Nephron progenitor cell (in vitro differentiated cells): Measurements from ENCODE around the gene NRIP3.

ENCODE experiments used
- DNase-seq: peaks from one replicate; pipeline ENCODE4 v3.0.0; 2021
- H3K27ac Mint-ChIP-seq: 2 replicates; pipeline ENCODE4 v1.8.0; 2021; ENCODE audit warnings: mild to moderate bottlenecking, moderate library complexity, mixed read lengths
- H3K27me3 Mint-ChIP-seq: 2 replicates; pipeline ENCODE4 v1.8.0; 2021; ENCODE audit warnings: mild to moderate bottlenecking, low read depth, mixed read lengths; ENCODE audit not compliant: poor library complexity
- H3K36me3 Mint-ChIP-seq: 2 replicates; pipeline ENCODE4 v1.8.0; 2021; ENCODE audit warnings: low read depth, mixed read lengths
- H3K4me1 Mint-ChIP-seq: 2 replicates; pipeline ENCODE4 v1.8.0; 2021; ENCODE audit warnings: mixed read lengths
- H3K4me3 Mint-ChIP-seq: 2 replicates; pipeline ENCODE4 v1.8.0; 2021; ENCODE audit warnings: mild to moderate bottlenecking, moderate library complexity, mixed read lengths
- H3K9me3 Mint-ChIP-seq: 2 replicates; pipeline ENCODE4 v1.8.0; 2021; ENCODE audit warnings: mild to moderate bottlenecking, moderate library complexity, mixed read lengths
- TF ChIP-seq, protein P1 (sequence below): fragments of 200-600 bp; sonication (generic); IDR thresholded peaks from 2 replicates; pipeline ENCODE4 v1.5.0; 2021; ENCODE audit warnings: antibody characterized with exemption

NRIP3 gene

DNA sequence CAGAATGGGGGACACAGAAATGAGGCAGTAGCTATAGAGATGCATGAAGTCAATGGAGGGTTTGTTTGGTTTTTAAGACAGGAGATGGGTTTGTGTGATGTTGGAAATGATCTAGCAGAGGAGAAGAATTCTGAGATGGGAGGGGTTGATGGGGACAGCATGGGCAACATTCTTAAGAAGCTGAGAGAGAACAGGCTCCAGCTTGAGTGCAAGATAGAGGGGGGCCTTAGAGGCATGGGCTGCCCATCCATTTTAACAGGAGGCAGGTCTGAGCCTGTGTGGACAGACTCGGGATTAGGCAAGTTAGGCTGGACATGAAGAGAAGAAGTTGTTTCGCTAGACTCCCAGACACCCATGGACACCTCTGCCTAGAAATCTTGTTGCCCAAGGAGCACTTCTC, 37.9 kb upstream of the NRIP3 start:
- Mint-ChIP-seq H3K9me3 (peaks cover 4% of the 10 kb centered on the region), H3K4me1 (peaks cover 42% of the 10 kb centered on the region), H3K36me3 (no peaks in the 10 kb centered on the region), H3K4me3 (no peak overlapping the region), H3K27ac (no peak overlapping the region), H3K27me3 (peaks cover 5% of the 10 kb centered on the region)
- TF ChIP-seq, protein P1, sequence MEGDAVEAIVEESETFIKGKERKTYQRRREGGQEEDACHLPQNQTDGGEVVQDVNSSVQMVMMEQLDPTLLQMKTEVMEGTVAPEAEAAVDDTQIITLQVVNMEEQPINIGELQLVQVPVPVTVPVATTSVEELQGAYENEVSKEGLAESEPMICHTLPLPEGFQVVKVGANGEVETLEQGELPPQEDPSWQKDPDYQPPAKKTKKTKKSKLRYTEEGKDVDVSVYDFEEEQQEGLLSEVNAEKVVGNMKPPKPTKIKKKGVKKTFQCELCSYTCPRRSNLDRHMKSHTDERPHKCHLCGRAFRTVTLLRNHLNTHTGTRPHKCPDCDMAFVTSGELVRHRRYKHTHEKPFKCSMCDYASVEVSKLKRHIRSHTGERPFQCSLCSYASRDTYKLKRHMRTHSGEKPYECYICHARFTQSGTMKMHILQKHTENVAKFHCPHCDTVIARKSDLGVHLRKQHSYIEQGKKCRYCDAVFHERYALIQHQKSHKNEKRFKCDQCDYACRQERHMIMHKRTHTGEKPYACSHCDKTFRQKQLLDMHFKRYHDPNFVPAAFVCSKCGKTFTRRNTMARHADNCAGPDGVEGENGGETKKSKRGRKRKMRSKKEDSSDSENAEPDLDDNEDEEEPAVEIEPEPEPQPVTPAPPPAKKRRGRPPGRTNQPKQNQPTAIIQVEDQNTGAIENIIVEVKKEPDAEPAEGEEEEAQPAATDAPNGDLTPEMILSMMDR, result no peak
- no peak for DNase-seq

DNA sequence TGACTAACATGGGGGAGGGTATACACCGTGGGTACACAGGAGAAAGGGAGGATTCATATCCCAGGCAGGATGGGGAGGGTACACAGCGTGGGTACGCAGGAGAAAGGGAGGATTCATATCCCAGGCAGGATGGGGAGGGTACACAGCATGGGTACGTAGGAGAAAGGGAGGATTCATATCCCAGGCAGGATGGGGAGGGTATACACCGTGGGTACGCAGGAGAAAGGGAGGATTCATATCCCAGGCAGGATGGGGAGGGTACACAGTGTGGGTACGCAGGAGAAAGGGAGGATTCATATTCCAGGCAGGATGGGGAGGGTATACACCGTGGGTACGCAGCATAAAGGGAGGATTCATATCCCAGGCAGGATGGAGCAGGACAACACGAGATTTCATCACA, 36.6 kb upstream of the NRIP3 start:
- peaks cover 4% of the 10 kb centered on the region for H3K9me3 Mint-ChIP-seq
- TF ChIP-seq, protein P1, result no peak
- no peak for DNase-seq
- H3K27me3 Mint-ChIP-seq, result peaks cover 6% of the 10 kb centered on the region
- no peak overlapping the region for H3K27ac Mint-ChIP-seq
- H3K4me1 Mint-ChIP-seq, result peaks cover 35% of the 10 kb centered on the region
- H3K4me3 Mint-ChIP-seq, result no peak overlapping the region
- H3K36me3 Mint-ChIP-seq, result no peaks in the 10 kb centered on the region

DNA sequence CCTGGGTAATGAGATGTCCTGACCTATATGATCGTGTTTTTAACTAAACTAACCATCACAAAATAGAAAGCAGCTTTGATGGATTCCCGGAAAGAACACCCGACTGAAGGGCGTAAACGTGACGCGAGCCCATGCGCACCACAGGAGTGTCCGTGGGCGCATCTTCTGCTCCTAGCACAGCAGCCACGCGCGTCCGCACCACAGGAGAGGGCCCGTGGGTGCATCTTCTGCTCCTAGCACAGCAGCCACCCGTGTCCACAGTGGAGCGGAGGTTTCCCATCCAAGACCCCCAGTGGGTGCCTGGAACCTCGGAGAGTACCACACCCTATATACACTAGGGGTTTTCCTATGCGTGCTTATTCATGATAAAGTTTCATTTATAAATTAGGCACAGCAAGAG, 36.1 kb upstream of the NRIP3 start:
- Mint-ChIP-seq H3K27ac (no peak overlapping the region), H3K36me3 (no peaks in the 10 kb centered on the region), H3K9me3 (peaks cover 4% of the 10 kb centered on the region), H3K27me3 (peaks cover 6% of the 10 kb centered on the region), H3K4me1 (peaks cover 32% of the 10 kb centered on the region), H3K4me3 (no peak overlapping the region)
- DNase-seq, result no peak
- TF ChIP-seq, protein P1, result no peak

DNA sequence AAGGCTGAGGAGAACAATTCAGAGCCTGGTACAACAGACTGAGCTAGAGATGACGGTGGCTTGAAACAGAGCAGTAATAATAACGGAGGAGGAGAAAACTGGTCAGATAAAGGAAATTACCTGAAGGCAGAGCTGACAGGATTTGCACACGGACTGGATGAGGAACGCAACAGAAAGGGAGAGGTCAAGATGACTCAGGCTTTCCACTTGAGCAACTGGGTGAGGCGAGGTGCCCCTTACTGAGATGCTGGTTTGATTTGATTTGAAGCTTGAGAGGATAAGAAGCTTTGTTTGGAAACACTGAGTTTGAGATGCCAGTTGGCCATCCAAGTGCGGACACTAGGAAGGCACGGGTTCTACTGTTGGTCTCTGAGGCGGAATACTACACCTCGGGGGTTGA, 35.4 kb upstream of the NRIP3 start:
- DNase-seq, result no peak
- H3K4me1 Mint-ChIP-seq, result peaks cover 26% of the 10 kb centered on the region
- H3K4me3 Mint-ChIP-seq, result no peak overlapping the region
- no peaks in the 10 kb centered on the region for H3K36me3 Mint-ChIP-seq
- peaks cover 4% of the 10 kb centered on the region for H3K27me3 Mint-ChIP-seq
- TF ChIP-seq, protein P1, result no peak
- H3K27ac Mint-ChIP-seq, result peak overlapping the region; percentile 8
- H3K9me3 Mint-ChIP-seq, result peaks cover 4% of the 10 kb centered on the region

DNA sequence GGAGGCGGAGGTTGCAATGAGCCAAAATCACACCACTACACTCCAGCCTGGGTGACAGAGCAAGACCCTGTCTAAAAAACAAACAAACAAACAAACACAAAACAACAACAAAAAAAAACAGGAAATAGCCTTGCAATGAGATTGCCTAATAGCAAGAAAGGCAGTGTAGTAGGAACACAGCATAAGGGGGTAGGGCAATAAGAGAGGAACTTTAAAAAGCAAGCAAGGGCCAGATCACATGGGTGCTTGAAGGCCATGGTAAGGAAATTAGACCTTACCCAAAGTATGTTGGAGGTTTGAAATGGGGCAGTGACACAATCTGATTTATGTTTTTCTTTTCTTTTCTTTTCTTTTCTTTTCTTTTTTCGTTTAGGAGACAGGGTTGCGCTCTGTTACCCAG, 34.7 kb upstream of the NRIP3 start:
- Mint-ChIP-seq H3K4me1 (peaks cover 26% of the 10 kb centered on the region), H3K9me3 (peaks cover 4% of the 10 kb centered on the region), H3K4me3 (no peak overlapping the region), H3K27ac (no peak overlapping the region), H3K36me3 (no peaks in the 10 kb centered on the region), H3K27me3 (peaks cover 4% of the 10 kb centered on the region)
- TF ChIP-seq, protein P1, result no peak
- DNase-seq, result no peak

DNA sequence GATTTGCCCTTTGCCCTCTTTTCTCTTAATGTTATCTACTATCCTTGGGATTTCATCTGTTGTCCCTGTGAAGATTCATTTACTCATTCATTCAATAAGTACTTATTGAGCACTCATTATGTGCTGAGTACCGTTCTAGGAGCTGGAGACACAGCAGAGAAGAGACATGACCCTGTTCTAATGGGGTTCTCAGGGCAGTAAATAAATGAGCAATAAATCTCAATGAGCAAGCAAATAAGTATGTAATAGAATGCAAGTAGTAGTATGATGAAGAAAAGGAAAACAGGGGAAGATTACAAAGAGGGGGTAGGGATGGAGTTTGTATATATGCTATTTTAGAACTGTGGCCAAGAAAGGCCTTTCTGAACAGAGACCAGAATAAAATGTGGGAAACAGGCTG, 34.2 kb upstream of the NRIP3 start:
- Mint-ChIP-seq H3K4me3 (no peak overlapping the region), H3K4me1 (peaks cover 26% of the 10 kb centered on the region), H3K27me3 (peaks cover 8% of the 10 kb centered on the region), H3K36me3 (no peaks in the 10 kb centered on the region), H3K27ac (no peak overlapping the region), H3K9me3 (peaks cover 4% of the 10 kb centered on the region)
- no peak for DNase-seq
- TF ChIP-seq, protein P1, result no peak
